ENCODE results near the gene INPPL1.

The INPPL1 gene

GRCh38 chr11:72218251-72218745 lies 6.3 kb upstream of the INPPL1 start:
- DNase-seq (ENCODE audit: low read depth), result no peak

- no peak for DNase-seq (ENCODE audit: low read depth)
Observed at GRCh38 chr11:72220696-72221363, 3.7 kb upstream of the INPPL1 start.

GRCh38 chr11:72221386-72222075 lies 3.0 kb upstream of the INPPL1 start:
- no peak for DNase-seq (ENCODE audit: low read depth)

- no peak for DNase-seq (ENCODE audit: low read depth)
Observed at GRCh38 chr11:72222106-72222891, 2.3 kb upstream of the INPPL1 start.

GRCh38 chr11:72222907-72223614 lies 1.5 kb upstream of the INPPL1 start:
- peak; percentile 85 for DNase-seq (ENCODE audit: low read depth)

- DNase-seq (ENCODE audit: low read depth), result peak; percentile 28
Observed at GRCh38 chr11:72223615-72224563, 678 bp upstream of the INPPL1 start.

- DNase-seq (ENCODE audit: low read depth), result no peak
Observed at GRCh38 chr11:72225411-72225951, 914 bp downstream of the INPPL1 start.

GRCh38 chr11:72226701-72227100 lies 2.1 kb downstream of the INPPL1 start:
- DNase-seq (ENCODE audit: low read depth), result no peak

- DNase-seq (ENCODE audit: low read depth), result no peak
Observed at GRCh38 chr11:72227316-72228228, 3.0 kb downstream of the INPPL1 start.

GRCh38 chr11:72228229-72228843 lies 3.8 kb downstream of the INPPL1 start:
- no peak for DNase-seq (ENCODE audit: low read depth)

GRCh38 chr11:72228844-72229231 lies 4.3 kb downstream of the INPPL1 start:
- DNase-seq (ENCODE audit: low read depth), result no peak

- DNase-seq (ENCODE audit: low read depth), result no peak
Observed at GRCh38 chr11:72229336-72229924, 4.9 kb downstream of the INPPL1 start.

GRCh38 chr11:72229925-72230763 lies 5.6 kb downstream of the INPPL1 start:
- DNase-seq (ENCODE audit: low read depth), result no peak

GRCh38 chr11:72230764-72231365 lies 6.3 kb downstream of the INPPL1 start:
- no peak for DNase-seq (ENCODE audit: low read depth)

- no peak for DNase-seq (ENCODE audit: low read depth)
Observed at GRCh38 chr11:72231396-72232259, 7.1 kb downstream of the INPPL1 start.

GRCh38 chr11:72232260-72233055 lies 7.9 kb downstream of the INPPL1 start:
- no peak for DNase-seq (ENCODE audit: low read depth)

All from stimulated activated CD4-positive, alpha-beta T cell treated with anti-CD3 and anti-CD28 coated beads, Interleukin-2, amount 100 ng/mL, for 4 hours (primary cell).